Measurements from ENCODE around the gene RAPSN.

Gene RAPSN

GRCh38 chr11:47448566-47449427 lies at the start of gene RAPSN:
Gene RAPSN, minus strand, starts transcription at chr11:47449136. Its CDS starts 172 bp downstream, at chr11:47448964.
- no peak for DNase-seq

- no peak for DNase-seq
These were observed 49.2 kb upstream of the RAPSN start for GRCh38 chr11:47498149-47498548.

GRCh38 chr11:47496808-47497207 lies 47.9 kb upstream of the RAPSN start:
- no peak for DNase-seq

GRCh38 chr11:47495856-47496217 lies 46.9 kb upstream of the RAPSN start:
- no peak for DNase-seq

GRCh38 chr11:47495011-47495855 lies 46.3 kb upstream of the RAPSN start:
- DNase-seq, result no peak

- no peak for DNase-seq
These were observed 40.4 kb upstream of the RAPSN start for GRCh38 chr11:47489395-47489755.

- DNase-seq, result no peak
These were observed 39.9 kb upstream of the RAPSN start for GRCh38 chr11:47488674-47489394.

- no peak for DNase-seq
These were observed 39.2 kb upstream of the RAPSN start for GRCh38 chr11:47488111-47488510.

- DNase-seq, result no peak
These were observed 38.5 kb upstream of the RAPSN start for GRCh38 chr11:47487421-47487820.

- DNase-seq, result no peak
These were observed 36.2 kb upstream of the RAPSN start for GRCh38 chr11:47485107-47485506.

- DNase-seq, result no peak
These were observed 34.5 kb upstream of the RAPSN start for GRCh38 chr11:47483457-47483856.

GRCh38 chr11:47480762-47481161 lies 31.8 kb upstream of the RAPSN start:
- no peak for DNase-seq

GRCh38 chr11:47478651-47479329 lies 29.9 kb upstream of the RAPSN start:
- no peak for DNase-seq

- no peak for DNase-seq
These were observed 28.8 kb upstream of the RAPSN start for GRCh38 chr11:47477753-47478152.

GRCh38 chr11:47477323-47477722 lies 28.4 kb upstream of the RAPSN start:
- no peak for DNase-seq

- DNase-seq, result no peak
These were observed 21.7 kb upstream of the RAPSN start for GRCh38 chr11:47470671-47471070.

- DNase-seq, result no peak
These were observed 20.6 kb upstream of the RAPSN start for GRCh38 chr11:47469361-47470179.

GRCh38 chr11:47468598-47469214 lies 19.8 kb upstream of the RAPSN start:
- no peak for DNase-seq

GRCh38 chr11:47467357-47467756 lies 18.4 kb upstream of the RAPSN start:
- DNase-seq, result no peak

- no peak for DNase-seq
These were observed 17.8 kb upstream of the RAPSN start for GRCh38 chr11:47466701-47467250.

GRCh38 chr11:47466201-47466600 lies 17.3 kb upstream of the RAPSN start:
- no peak for DNase-seq

Measured in NK-92 treated with Interleukin-12 subunit alpha and Interleukin-12 subunit beta, amount 100 ng/mL, for 24 hours (cell line).